Stomach (tissue), 4 donors: ENCODE measurements around the gene GOPC.

ENCODE experiments used
- EP300 ChIP-seq: sonication (generic); formaldehyde crosslinking; IDR thresholded peaks from one replicate; pipeline ENCODE4 v1.6.1; 2017; ENCODE audit warnings: antibody characterized with exemption
- POLR2AphosphoS5 ChIP-seq, 3 donors: sonication (generic); formaldehyde crosslinking; IDR thresholded peaks; one replicate each; pipeline ENCODE4 v1.6.1; 2016; ENCODE audit warnings: antibody characterized with exemption in 3 of 3
- TF ChIP-seq, protein P1 (sequence below), 7 experiments: fragments of 450-650 bp in 4 of 7; fragments of 200-600 bp in 3 of 7; sonication (generic) in 3 of 7; IDR thresholded peaks; one replicate each; pipeline ENCODE4 v1.5.1; 2016 to 2019; ENCODE audit warnings: antibody characterized with exemption in 7 of 7, control low read depth in 2 of 7, mild to moderate bottlenecking in 1 of 7

DNA sequence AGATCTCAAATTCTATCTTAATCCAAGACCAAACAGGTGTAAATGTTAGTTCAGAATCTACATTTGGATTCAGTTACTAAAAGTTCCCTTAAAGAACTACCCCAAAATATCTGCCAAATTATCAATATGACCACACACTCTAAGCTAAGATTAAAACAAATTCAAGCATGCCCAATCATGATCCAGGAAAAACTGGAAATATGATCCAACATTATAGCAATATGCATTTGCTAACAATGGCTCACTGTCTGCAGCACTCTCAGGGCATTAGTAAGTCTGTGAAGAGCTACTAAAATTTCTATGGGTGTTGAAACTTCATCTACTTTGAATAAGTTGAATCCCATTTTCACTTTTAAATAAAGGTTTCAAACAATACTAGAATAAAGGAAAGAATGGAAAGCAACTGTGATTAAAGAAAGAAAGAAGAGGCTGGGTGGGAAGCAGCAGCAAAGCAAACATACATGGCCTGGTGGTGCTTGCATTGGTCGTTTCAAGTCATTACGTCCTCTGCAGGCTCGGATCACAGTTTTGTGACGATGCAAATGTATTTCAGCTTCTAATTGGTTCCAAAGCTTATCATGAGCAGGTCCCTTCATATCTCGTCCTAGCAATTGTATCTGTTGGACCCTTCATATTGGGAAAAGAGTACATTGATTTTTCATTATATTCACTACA, 29.2 kb downstream of the GOPC start:
- TF ChIP-seq, protein P1, sequence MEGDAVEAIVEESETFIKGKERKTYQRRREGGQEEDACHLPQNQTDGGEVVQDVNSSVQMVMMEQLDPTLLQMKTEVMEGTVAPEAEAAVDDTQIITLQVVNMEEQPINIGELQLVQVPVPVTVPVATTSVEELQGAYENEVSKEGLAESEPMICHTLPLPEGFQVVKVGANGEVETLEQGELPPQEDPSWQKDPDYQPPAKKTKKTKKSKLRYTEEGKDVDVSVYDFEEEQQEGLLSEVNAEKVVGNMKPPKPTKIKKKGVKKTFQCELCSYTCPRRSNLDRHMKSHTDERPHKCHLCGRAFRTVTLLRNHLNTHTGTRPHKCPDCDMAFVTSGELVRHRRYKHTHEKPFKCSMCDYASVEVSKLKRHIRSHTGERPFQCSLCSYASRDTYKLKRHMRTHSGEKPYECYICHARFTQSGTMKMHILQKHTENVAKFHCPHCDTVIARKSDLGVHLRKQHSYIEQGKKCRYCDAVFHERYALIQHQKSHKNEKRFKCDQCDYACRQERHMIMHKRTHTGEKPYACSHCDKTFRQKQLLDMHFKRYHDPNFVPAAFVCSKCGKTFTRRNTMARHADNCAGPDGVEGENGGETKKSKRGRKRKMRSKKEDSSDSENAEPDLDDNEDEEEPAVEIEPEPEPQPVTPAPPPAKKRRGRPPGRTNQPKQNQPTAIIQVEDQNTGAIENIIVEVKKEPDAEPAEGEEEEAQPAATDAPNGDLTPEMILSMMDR (IDR thresholded peaks at IDR 0.05) = no peak
- TF ChIP-seq EP300 (no peak), POLR2AphosphoS5 (IDR thresholded peaks at IDR 0.05) (no peak)
